Tibial artery (tissue), 4 donors: ENCODE measurements around the gene ISG15.

Experiments
- DNase-seq, 2 donors: peaks; one replicate each; pipeline ENCODE4 v3.0.0-alpha.2; 2019
- H3K27ac ChIP-seq, 2 donors: fragments of 200-600 bp; sonication (generic) in 1 of 2; 1 replicate in 1 of 2; 2 replicates in 1 of 2; pipeline ENCODE4 v1.5.1; 2018 to 2019; ENCODE audit warnings: mild to moderate bottlenecking in 1 of 2
- H3K27me3 ChIP-seq, 2 donors: fragments of 200-600 bp; sonication (generic) in 1 of 2; one replicate each; pipeline versions ENCODE4 v1.5.1 to v1.6.0; 2016 to 2019
- H3K36me3 ChIP-seq, 3 donors: fragments of 200-600 bp; sonication (generic) in 2 of 3; one replicate each; pipeline ENCODE4 v1.5.1; 2016 to 2019; ENCODE audit warnings: mild to moderate bottlenecking in 2 of 3
- H3K4me1 ChIP-seq, 4 donors: fragments of 200-600 bp; sonication (generic) in 2 of 4; 1 replicate in 3 of 4; 2 replicates in 1 of 4; pipeline ENCODE4 v1.5.1; 2016 to 2019
- H3K4me3 ChIP-seq, 2 donors: fragments of 200-600 bp; sonication (generic) in 1 of 2; 1 replicate in 1 of 2; 2 replicates in 1 of 2; pipeline ENCODE4 v1.5.1; 2018 to 2019; ENCODE audit warnings: mild to moderate bottlenecking in 2 of 2
- H3K9me3 ChIP-seq, 3 donors: fragments of 200-600 bp; sonication (generic) in 1 of 3; one replicate each; pipeline ENCODE4 v1.5.1; 2016 to 2019
- CTCF ChIP-seq, 2 experiments: fragments of 200-600 bp in 1 of 2; fragments of 450-650 bp in 1 of 2; IDR thresholded peaks; one replicate each; pipeline ENCODE4 v1.5.1; 2017 to 2019; ENCODE audit warnings: antibody characterized with exemption in 2 of 2, mild to moderate bottlenecking in 1 of 2, moderate library complexity in 1 of 2
- intact Hi-C: fragments of 100-400 bp; cut with DNase I; formaldehyde crosslinking; loops from one replicate; pipeline ENCODE4 v1.15.0; 2023; ENCODE audit warnings: low total_unique reads

The ISG15 gene

GRCh38 chr1:1043411-1043810 lies 30.1 kb downstream of the ISG15 start:
- Histone ChIP-seq H3K9me3 (no peaks in the 10 kb centered on the region), H3K27me3 (peaks cover 0 to 8% of the 10 kb centered on the region in 2 donors), H3K36me3 (peaks cover 0 to 58% (median 23%) of the 10 kb centered on the region in 3 donors), H3K27ac (no peak overlapping the region), H3K4me3 (no peak overlapping the region), H3K4me1 (peaks cover 6 to 16% (median 14%) of the 10 kb centered on the region in 4 donors)
- DNase-seq: no peak
- intact Hi-C loops: no loop called here
- TF ChIP-seq CTCF (IDR thresholded peaks at IDR 0.05): no peak

GRCh38 chr1:1043921-1044320 lies 30.6 kb downstream of the ISG15 start:
- Histone ChIP-seq H3K9me3 (no peaks in the 10 kb centered on the region), H3K4me1 (peaks cover 6 to 16% (median 14%) of the 10 kb centered on the region in 4 donors), H3K27me3 (peaks cover 0 to 3% of the 10 kb centered on the region in 2 donors), H3K4me3 (no peak overlapping the region), H3K27ac (no peak overlapping the region), H3K36me3 (peaks cover 0 to 58% (median 23%) of the 10 kb centered on the region in 3 donors)
- intact Hi-C loops: no loop called here
- no peak for DNase-seq
- TF ChIP-seq CTCF (IDR thresholded peaks at IDR 0.05): no peak

- no peak overlapping the region for H3K4me3 ChIP-seq
- intact Hi-C loops: no loop called here
- no peaks in the 10 kb centered on the region for H3K9me3 ChIP-seq
- no peak for DNase-seq
- no peak overlapping the region for H3K27ac ChIP-seq
- H3K36me3 ChIP-seq: peaks cover 0 to 63% (median 23%) of the 10 kb centered on the region in 3 donors
- H3K27me3 ChIP-seq: no peaks in the 10 kb centered on the region
- no peak for TF ChIP-seq CTCF (IDR thresholded peaks at IDR 0.05)
- peaks cover 6 to 14% (median 11%) of the 10 kb centered on the region in 4 donors for H3K4me1 ChIP-seq
Observed at GRCh38 chr1:1044455-1045078, 31.3 kb downstream of the ISG15 start.

- H3K4me3 ChIP-seq: no peak overlapping the region
- H3K4me1 ChIP-seq: peaks cover 3 to 8% (median 6%) of the 10 kb centered on the region in 4 donors
- intact Hi-C loops: no loop called here
- peaks cover 0 to 69% (median 23%) of the 10 kb centered on the region in 3 donors for H3K36me3 ChIP-seq
- H3K9me3 ChIP-seq: no peaks in the 10 kb centered on the region
- H3K27ac ChIP-seq: no peak overlapping the region
- no peak for TF ChIP-seq CTCF (IDR thresholded peaks at IDR 0.05)
- no peak for DNase-seq
- no peaks in the 10 kb centered on the region for H3K27me3 ChIP-seq
Observed at GRCh38 chr1:1045129-1045528, 31.8 kb downstream of the ISG15 start.

GRCh38 chr1:1046243-1046642 lies 32.9 kb downstream of the ISG15 start:
- H3K27me3 ChIP-seq: no peaks in the 10 kb centered on the region
- peaks cover 0 to 80% (median 30%) of the 10 kb centered on the region in 3 donors for H3K36me3 ChIP-seq
- H3K4me1 ChIP-seq: peaks cover 0 to under 1% (median 0%) of the 10 kb centered on the region in 4 donors
- DNase-seq: no peak
- no peak overlapping the region for H3K27ac ChIP-seq
- H3K9me3 ChIP-seq: no peaks in the 10 kb centered on the region
- no peak for TF ChIP-seq CTCF (IDR thresholded peaks at IDR 0.05)
- intact Hi-C loops: no loop called here
- no peak overlapping the region for H3K4me3 ChIP-seq
